Stimulated activated CD4-positive, alpha-beta T cell treated with anti-CD3 and anti-CD28 coated beads, Interleukin-4, amount 100 ng/mL, for 4 hours (primary cell): ENCODE data around the gene ADAM17.

ENCODE experiments used
- DNase-seq, 2 experiments: peaks; one replicate each; pipeline ENCODE4 v3.0.0-alpha.2; 2020

The ADAM17 gene

GRCh38 chr2:9466147-9466683 is 89.4 kb downstream of the ADAM17 start:
- no peak for DNase-seq

GRCh38 chr2:9465170-9465569 is 90.5 kb downstream of the ADAM17 start:
- no peak for DNase-seq

- no peak for DNase-seq
These were observed 92.0 kb downstream of the ADAM17 start for GRCh38 chr2:9463698-9464034.

- DNase-seq: no peak
These were observed 92.5 kb downstream of the ADAM17 start for GRCh38 chr2:9462886-9463697.

- no peak for DNase-seq
These were observed 93.3 kb downstream of the ADAM17 start for GRCh38 chr2:9462313-9462712.

GRCh38 chr2:9461079-9461478 is 94.6 kb downstream of the ADAM17 start:
- no peak for DNase-seq

GRCh38 chr2:9460441-9461017 is 95.1 kb downstream of the ADAM17 start:
- no peak for DNase-seq

- no peak for DNase-seq
These were observed 104.4 kb downstream of the ADAM17 start for GRCh38 chr2:9451231-9451630.

- DNase-seq: no peak
These were observed 110.5 kb downstream of the ADAM17 start for GRCh38 chr2:9445089-9445488.

GRCh38 chr2:9443526-9443925 is 112.1 kb downstream of the ADAM17 start:
- DNase-seq: no peak

GRCh38 chr2:9441556-9441955 is 114.1 kb downstream of the ADAM17 start:
- DNase-seq: no peak

- no peak for DNase-seq
These were observed 115.4 kb downstream of the ADAM17 start for GRCh38 chr2:9440058-9440727.

- DNase-seq: no peak
These were observed 116.1 kb downstream of the ADAM17 start for GRCh38 chr2:9439536-9439935.
